Measurements from ENCODE around the gene GARIN5B. TPM values are rescaled to one million over a fixed set of nuclear protein-coding genes. Genes with fewer than 3 reads are reported as not detected.

GARIN5B gene
- total RNA-seq, 1 experiment from 2014 or later = 0.11 TPM

DNA sequence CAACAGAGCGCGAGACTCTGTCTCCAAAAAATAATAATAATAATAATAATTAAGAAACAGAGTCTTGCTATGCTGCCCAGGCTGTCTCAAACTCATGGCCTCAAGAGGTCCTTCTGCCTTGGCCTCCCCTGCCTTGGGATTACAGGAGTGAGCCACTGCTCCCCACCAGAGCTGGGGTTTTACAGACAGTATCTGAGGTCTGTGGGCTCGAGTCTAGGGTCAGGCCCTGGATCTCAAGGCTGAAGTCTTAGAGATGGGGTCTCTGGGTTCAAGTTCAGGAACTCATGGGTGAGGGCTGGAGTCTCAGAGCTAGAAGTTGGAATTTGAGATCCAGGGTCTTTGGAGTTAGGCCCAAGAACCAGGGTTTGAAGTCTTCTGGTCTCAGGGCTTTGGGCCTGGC is 3.7 kb upstream of the GARIN5B start:
- H2AFZ ChIP-seq = no peak overlapping the region
- no peak overlapping the region for H3K4me2 ChIP-seq
- DNase-seq = no peak
- TF ChIP-seq CTCF (conservative IDR thresholded peaks at IDR 0.05) (no peak), EZH2 (IDR thresholded peaks at IDR 0.05; ENCODE audit: low read depth) (no peak)
- no peaks in the 10 kb centered on the region for H3K9me2 ChIP-seq (ENCODE audit: insufficient read depth)
- peaks cover 12% of the 10 kb centered on the region for H3K4me1 ChIP-seq (replicated peaks; ENCODE audit: insufficient read depth)
- H3K36me3 ChIP-seq (ENCODE audit: low read depth) = no peaks in the 10 kb centered on the region
- no peaks in the 10 kb centered on the region for H3K79me2 ChIP-seq (ENCODE audit: low read depth)
- ChIA-PET CTCF (no interaction called here), POLR2A (ENCODE audit: unreplicated experiment) (no interaction called here)
- no TSS peak for BruUV-seq (replicated peaks)
- H3K4me3 ChIP-seq = no peak overlapping the region
- no peaks in the 10 kb centered on the region for H3K9me3 ChIP-seq (ENCODE audit: insufficient read depth, low read depth)
- peaks cover 5% of the 10 kb centered on the region; the same call in 1 of the 2 replicates for H3K27me3 ChIP-seq (ENCODE audit: insufficient read depth, low read depth)
- no peaks in the 10 kb centered on the region for H4K20me1 ChIP-seq (ENCODE audit: insufficient read depth)
- intact Hi-C loops (cut with micrococcal nuclease; ENCODE audit: unreplicated experiment) = no loop called here
- peaks cover 35% of the 10 kb centered on the region; the same call in 1 of the 2 replicates for H3F3A ChIP-seq (ENCODE audit: insufficient read depth, low read depth)
- H3K27ac ChIP-seq = no peak overlapping the region

- Histone ChIP-seq H2AFZ (no peak overlapping the region), H3K9me3 (ENCODE audit: insufficient read depth, low read depth) (no peaks in the 10 kb centered on the region), H3K27me3 (ENCODE audit: insufficient read depth, low read depth) (peaks cover 5% of the 10 kb centered on the region; the same call in 1 of the 2 replicates), H3K9me2 (ENCODE audit: insufficient read depth) (no peaks in the 10 kb centered on the region), H3K36me3 (ENCODE audit: low read depth) (no peaks in the 10 kb centered on the region), H3K4me3 (no peak overlapping the region), H3K79me2 (ENCODE audit: low read depth) (no peaks in the 10 kb centered on the region), H3F3A (ENCODE audit: insufficient read depth, low read depth) (peaks cover 28% of the 10 kb centered on the region; the same call in 1 of the 2 replicates), H3K27ac (no peak overlapping the region), H4K20me1 (ENCODE audit: insufficient read depth) (no peaks in the 10 kb centered on the region), H3K4me1 (replicated peaks; ENCODE audit: insufficient read depth) (peaks cover 12% of the 10 kb centered on the region; the same call in 1 of the 2 replicates), H3K4me2 (no peak overlapping the region)
- intact Hi-C loops (cut with micrococcal nuclease; ENCODE audit: unreplicated experiment) = no loop called here
- no peak for TF ChIP-seq EZH2 (IDR thresholded peaks at IDR 0.05; ENCODE audit: low read depth)
- no peak for TF ChIP-seq CTCF (conservative IDR thresholded peaks at IDR 0.05)
- ChIA-PET CTCF (no interaction called here), POLR2A (ENCODE audit: unreplicated experiment) (no interaction called here)
- no peak for DNase-seq
- BruUV-seq (replicated peaks) = no TSS peak
These were observed 2.9 kb upstream of the GARIN5B start for GRCh38 chr19:55365964-55366363.

- no TSS peak for BruUV-seq (replicated peaks)
- H3K27ac ChIP-seq = no peak overlapping the region
- CTCF ChIA-PET = no interaction called here
These were observed 2.2 kb upstream of the GARIN5B start for GRCh38 chr19:55365245-55365644.

More at GRCh38 chr19:55365245-55365644, 2.2 kb upstream of the GARIN5B start:
- Histone ChIP-seq H3K27me3 (ENCODE audit: insufficient read depth, low read depth) (no peaks in the 10 kb centered on the region; the same call in 1 of the 2 replicates), H3K36me3 (ENCODE audit: low read depth) (no peaks in the 10 kb centered on the region), H3K4me1 (replicated peaks; ENCODE audit: insufficient read depth) (peaks cover 6% of the 10 kb centered on the region; the same call in 1 of the 2 replicates), H3K79me2 (ENCODE audit: low read depth) (no peaks in the 10 kb centered on the region), H3K4me2 (no peak overlapping the region), H3F3A (ENCODE audit: insufficient read depth, low read depth) (peaks cover 23% of the 10 kb centered on the region; the same call in 1 of the 2 replicates), H2AFZ (no peak overlapping the region), H3K9me2 (ENCODE audit: insufficient read depth) (no peaks in the 10 kb centered on the region), H4K20me1 (ENCODE audit: insufficient read depth) (no peaks in the 10 kb centered on the region), H3K9me3 (ENCODE audit: insufficient read depth, low read depth) (no peaks in the 10 kb centered on the region), H3K4me3 (no peak overlapping the region)
- POLR2A ChIA-PET (ENCODE audit: unreplicated experiment) = no interaction called here
- DNase-seq = no peak
- intact Hi-C loops (cut with micrococcal nuclease; ENCODE audit: unreplicated experiment) = no loop called here
- TF ChIP-seq CTCF (conservative IDR thresholded peaks at IDR 0.05) (no peak), EZH2 (IDR thresholded peaks at IDR 0.05; ENCODE audit: low read depth) (no peak)
